Measurements from ENCODE around the gene PLEKHA7.

PLEKHA7 gene

DNA sequence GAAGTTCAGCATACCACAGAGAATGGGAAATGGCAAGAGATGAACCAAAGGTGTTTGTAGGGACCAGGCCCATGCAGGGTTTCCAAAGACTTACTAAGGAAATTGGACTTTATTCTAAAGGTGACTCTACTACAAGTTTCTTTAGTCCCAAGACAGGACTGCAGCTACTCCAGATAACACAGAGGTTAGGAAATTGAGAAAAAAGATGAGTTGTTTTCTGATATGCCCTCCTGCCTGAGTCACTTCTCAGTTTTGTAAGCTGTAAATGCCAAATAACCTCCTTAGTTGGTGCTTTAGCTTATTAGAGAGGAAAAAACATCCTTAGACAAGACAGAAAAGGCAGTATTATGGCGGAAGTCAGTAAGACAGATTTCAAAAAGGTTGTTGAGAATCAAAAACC, 179.8 kb downstream of the PLEKHA7 start:
- no peak for DNase-seq

DNA sequence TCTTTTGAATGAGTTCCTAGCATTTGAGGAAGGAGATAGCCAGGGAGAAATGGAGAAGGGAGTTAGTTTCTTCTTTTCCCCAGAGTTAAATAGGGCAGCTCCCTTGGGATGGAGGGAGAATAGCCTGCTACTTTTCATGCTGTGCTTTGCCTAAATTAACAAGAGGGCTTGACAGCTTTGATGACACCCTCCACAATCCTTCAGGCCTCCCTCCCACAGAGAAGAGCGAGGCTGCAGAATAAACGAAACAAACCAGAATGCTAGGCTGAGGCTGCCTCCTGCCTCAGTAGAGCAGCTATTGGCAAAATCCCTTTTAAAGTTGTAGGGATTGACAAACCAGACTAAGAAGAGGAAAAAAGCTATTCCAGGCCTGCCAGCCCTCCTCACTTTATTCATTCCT, 181.2 kb downstream of the PLEKHA7 start:
- DNase-seq: no peak

DNA sequence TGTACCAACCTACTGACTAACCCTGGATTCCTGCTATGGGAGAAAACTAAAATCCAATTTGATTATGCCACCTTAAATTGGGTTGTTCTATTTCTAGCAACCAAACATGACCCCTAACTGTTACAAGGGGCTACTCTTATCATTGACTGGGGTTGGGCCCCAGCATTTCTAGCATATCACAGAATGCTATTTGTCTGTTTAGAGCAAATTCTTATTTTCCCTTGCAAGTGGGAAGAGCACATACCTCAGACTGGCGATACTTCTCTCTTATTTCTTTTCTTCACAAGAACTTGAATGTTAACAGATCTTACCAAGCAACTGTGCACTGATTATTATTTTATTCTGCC, 182.0 kb downstream of the PLEKHA7 start:
- DNase-seq: no peak

DNA sequence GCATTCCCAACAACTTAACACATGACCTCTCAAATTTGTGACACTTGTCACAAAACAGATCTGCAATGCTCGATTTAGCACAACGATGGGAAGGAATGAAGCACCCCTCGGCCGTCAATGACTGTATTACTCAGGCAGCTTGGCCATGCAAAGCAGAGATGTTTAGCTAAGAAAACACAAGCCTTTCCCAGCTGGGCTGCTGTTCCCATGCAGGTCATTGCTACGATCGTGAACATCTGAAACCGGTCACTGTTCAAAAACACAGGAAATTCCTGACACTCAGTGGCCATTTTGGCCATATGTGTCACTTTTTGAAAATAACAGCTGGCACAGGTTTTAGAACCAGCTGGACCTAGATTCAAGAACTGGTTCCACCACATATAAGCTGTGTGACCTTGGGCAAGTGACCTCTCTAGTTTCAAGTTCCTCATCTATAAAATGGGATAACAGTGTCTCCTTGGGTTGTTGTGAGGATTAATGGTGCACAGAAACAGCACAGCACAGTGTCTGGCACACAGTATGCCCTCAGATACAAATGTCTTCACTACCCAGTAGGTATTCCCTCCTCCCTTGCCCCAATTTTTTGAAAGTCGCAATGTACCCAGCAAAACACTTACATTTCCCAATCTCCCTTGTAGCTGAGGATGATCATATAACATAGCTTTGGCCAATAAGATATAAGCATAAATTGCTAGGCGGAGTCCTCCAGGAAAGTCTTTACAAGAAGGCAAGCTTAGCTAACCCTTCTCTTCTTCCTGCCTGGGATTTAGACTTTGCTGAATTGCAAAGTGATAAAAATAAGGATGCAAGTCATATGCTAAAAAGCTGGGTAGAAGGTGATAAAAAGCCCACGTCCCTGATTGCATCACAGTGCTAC, 182.7 kb downstream of the PLEKHA7 start:
- no peak for DNase-seq

DNA sequence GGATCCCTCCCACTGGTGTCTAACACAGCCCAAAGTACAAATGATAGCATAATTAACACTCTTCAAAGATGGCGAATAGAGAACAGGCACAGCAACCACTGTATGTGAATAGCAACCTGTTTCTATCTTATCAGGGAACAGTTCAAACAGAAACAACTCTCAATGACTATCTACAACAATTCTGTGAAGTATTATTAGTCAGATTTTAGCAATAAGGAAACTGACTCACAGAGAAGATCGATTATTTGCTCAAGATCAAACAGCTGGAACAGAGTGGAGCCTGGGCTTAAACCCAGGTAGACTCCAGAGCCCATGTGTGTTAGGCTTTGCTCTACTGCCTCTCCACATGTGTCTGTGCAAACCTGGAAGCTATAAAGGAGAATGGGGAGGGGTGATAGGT, 187.1 kb downstream of the PLEKHA7 start:
- DNase-seq: no peak

DNA sequence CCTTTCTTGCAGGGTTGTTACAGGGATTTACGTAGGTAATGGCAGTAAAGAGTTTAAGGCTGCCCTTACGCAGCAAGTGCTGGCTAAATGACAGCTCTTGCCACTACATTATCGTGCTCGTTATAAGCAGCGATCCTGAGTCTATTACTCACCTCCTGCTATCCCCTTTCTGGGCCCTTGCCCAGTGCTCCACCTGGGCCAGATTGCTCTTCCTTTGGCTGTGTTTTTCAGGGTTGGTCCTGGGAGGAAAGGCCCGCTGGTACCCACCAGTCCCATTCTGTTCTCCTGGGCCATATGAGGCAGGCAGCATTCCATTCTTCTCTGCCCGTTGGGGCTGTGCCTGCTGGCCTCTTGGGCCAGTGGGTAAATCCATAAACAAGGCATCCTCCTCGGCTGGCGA, 188.2 kb downstream of the PLEKHA7 start:
- no peak for DNase-seq

DNA sequence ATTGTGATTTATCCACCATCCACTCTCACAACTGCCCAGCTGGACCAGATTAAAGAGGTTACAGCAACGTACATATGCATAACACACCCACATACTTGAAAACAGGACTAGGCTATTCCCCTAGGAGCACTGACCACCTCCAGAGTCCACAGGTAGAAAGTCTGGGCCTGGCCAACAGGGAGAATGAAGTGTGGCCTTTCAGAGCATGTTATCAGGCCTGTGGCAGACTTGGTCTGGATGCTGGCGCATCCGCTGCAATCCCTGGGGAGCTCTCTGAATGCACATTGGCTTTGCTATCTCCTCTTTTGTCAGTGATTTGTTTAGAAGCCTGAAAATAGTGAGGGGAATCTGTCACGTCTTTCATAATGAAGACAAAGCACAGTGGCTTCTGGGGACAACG, 189.1 kb downstream of the PLEKHA7 start:
- peak; percentile 78 for DNase-seq

DNA sequence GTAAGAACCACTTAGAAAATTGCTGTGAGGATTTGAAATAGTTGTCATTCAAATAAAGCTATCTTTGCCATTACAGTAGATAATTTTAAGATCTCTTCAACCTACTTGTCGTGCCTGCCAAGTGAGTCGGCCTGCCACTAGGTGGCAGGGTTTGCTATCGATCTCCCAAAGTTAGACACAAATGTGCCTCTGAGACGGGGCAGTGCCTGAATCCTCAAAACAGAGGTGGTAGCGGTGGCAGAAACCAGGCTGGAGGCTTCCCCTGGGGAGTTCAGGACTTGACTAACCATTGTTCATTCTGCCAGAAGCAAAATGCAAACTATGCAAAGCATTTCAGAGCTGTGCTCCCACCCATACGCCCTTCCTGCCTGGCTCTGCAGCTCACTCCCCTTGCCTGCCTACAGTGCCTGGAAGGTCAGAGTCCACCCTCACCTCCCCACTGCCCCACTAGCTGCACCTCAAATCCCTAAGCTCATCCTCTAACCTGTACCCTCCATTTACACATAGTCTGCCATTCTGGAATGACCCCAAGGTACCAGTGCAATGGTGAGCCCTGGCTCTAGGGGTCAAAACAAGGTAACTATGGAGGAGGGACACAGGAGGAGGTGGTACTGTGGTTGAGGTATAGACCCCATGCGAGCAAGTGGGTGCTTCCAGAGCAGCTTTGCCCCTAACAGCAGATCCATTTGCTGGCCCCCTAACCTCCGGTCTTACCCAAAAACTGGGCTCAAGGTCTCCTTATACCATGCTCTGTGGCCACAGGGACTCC, 193.7 kb downstream of the PLEKHA7 start:
- DNase-seq: peak; percentile 89

DNA sequence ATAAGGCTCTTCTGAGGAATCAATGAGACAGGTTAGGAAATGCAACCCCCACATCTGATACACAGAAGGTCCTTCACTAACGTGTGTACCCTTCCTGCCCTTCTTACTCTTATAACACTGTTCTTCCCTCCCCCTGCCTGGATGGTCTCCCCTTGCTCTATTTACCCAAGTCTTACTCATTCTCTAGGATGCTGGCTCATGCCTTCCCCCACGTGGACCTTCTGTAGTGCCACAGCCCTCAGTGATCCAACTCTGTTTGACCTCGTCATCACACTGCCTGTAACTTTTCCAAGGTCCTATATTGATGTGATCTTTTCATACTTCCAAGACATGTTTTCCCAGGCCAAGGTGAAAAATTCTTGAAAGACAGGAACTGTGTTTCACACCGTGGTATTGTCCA, 195.9 kb downstream of the PLEKHA7 start:
- no peak for DNase-seq

DNA sequence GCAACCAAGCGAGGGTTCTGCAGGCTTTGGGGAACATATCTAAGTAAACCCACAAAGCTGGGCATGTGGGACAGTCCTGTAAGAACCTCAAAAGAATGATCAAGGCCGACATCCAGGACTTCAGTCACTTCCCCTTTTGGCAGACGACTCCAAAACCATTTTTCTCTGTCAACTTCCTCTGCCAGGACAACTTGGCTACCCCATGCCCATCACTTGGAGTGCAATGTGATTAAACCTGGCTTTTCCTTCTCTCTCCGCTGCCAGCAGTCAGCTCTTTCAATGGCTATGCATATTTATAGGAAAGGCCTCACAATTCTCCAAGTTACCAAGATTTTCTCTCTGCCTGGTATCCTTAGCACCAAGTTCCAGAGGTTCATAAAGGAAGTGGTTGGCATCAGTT, 196.9 kb downstream of the PLEKHA7 start:
- DNase-seq: no peak

DNA sequence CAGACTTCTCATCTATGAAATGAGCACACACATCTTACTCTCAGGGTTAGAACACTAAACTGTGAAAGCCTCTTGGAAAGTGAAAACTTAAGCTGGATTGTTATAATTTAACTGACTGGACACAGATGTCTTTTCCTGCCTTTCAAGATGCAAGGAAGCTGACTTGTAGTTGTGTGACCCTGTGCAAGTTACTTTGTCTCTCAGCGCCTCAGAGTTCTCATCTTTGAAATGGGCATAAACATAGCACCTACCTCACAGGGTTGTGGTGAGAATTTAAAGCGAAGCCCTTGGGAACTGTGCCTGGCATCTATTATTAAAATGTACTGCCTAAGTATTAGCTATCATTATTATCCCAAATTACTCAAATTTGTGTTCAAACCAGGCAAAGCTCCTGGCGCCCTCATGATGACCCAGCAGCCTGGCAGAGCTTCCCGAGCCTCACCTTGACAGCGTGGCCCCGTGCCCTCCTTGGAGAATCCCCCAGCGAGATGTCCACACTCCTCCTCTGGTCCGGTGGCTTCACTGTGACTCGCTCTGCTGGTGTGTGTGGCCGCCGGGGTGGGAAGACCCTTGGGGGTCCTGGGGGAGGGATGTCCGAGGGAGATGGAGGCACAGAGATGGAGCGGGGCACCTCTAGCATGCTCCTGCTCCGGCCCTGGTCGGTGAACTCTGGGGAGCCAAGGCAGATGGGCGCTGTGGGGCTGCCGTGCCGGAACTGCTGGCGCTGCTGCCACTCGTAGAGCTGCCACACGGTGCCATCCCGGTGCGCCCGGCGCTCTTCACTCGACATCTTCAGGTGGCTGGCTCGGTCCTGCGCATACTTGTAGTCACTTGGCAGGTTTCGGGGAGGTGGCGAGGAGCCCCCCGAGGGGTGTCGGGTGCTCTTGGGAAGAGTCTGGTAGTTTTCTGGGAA, 197.6 kb downstream of the PLEKHA7 start:
- DNase-seq: no peak

DNA sequence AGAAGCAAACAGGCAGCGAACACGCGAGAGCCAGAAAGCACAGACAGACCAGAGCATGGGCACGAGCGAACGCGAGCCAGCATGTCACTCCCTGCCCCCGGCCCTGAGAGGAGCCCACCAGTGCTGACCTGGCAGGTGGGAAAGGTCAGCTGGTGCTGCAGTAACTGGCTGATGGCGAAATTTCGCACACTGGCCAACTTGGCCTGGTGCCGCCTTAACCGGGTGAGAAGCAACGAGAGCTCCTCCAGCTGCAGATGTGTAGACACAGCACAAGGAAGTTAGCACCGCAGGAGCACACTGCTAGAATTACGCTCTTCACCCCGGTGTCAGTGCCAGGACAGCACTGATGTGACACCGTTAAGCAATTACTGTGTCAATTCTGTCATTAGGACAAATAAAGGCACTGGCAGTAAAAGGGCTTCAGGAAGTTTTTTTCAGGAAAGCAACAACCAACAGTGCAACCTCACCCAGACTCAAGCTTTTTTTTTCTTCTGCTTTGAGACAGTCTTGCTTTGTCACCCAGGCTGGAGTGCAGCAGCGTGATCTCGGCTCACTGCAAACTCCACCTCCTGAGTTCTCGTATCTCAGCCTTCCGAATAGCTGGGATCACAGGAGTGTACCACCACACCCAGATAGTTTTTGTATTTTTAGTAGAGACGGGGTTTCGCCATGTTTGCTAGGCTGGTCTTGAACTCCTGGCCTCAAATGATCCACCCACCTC, 199.0 kb downstream of the PLEKHA7 start:
- DNase-seq: no peak

DNA sequence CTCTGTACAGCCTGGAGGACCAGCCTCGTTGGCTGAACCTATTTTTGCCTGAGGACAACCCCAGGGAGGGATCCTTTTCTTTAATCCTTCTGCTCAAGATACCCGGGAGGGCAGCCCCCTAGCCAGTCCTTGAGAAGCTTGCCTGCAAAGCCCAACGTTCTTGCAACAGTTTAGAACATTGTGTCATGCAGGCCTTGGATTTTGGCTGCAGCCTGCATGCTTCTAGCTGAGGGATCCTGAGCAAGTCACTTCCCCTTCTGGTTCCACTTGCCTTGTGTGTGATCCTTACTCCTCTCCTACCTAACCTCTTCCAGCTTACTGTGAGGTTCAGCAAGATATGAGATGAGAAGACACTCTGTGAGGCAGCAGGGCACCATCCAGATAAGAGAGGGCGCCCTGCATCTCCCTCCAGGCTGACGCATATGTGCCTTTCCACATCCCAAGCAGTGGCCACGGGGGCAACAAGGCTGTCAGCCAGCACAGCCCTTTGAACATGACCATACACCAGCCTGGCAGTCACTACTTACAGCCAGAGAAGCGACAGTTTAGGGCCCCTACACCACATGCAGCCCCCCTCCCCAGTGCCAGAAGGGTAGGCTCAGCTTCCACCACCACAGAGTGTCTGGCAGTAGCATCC, 199.7 kb downstream of the PLEKHA7 start:
- DNase-seq: no peak

DNA sequence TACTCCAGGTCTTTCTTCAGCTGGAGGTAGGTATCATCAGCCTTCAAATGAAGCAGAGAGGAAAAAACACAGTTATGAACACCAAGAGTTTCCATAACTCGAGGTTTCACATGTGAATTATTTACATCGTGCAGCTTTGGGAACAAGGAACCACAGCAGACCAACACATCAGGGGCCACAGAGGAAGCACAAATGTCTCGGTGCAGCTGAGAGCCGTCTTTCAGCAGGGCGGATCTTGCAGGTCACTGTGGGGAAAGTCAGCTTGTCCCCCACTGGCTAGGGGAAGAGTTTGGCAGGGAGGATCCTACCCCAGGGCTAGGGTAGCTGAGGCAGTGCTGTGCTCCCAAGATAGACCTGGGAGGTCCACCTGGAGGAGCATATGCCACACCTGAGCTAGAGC, 201.1 kb downstream of the PLEKHA7 start:
- DNase-seq: no peak

DNA sequence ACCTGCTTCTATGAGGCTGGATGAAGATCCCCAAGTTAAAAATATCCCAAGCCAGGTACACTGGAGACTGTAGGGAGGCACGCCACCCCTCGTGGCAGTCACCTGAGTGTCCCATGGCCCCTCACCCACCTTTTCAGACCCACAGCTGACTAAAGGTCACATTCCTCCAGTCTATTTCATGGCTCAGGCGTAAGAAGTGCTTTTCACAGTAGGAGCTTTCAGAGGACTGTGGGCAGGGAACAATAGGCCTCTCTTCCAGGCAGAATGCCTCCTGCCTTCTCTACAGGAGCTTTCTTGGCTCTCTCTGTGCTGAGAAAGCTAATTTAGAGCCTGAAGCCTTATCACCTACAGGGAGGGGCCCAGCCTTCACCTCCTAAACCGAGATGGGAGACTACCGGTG, 201.9 kb downstream of the PLEKHA7 start:
- DNase-seq: no peak

DNA sequence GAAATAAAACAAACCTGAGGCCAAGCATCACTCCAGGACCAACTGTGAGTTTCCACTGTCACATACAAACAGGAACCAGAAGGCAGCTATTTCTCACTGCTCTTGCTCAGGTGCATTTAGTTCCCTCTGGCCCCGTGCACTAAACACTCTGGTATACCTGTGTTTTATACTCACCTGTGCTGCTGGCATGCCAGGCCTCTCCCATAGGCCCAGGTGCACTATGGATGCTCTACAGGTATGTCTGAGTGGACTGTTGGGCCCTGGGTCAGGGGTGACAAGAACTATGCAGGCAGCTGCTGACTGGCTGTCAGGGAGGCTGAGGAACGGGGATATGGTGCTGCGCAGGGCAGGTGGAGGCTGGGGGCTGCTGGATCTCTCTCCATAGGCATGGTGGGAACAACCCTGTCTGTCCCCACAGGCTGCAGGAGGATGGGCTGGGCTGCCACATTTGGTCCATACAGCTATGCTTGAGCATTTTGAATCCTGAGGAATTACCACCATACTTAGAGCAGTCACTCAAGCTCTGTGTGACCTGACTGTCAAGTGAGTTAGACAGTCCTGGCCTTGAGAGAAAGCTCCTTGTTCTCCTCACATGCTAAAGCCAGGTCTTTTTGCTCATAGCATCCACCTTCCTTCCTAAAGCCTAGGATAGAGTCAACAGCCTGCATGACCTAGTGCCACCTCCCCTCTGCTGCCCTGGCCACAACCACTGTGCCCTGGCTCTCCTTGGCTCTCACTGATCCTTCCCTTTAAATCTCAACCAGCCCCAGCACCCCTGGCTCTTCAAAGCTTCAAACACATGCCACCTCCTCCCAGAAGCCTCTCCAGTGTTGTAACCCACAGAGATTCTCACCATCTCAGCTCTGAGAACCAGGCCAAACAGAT, 202.8 kb downstream of the PLEKHA7 start:
- no peak for DNase-seq

DNA sequence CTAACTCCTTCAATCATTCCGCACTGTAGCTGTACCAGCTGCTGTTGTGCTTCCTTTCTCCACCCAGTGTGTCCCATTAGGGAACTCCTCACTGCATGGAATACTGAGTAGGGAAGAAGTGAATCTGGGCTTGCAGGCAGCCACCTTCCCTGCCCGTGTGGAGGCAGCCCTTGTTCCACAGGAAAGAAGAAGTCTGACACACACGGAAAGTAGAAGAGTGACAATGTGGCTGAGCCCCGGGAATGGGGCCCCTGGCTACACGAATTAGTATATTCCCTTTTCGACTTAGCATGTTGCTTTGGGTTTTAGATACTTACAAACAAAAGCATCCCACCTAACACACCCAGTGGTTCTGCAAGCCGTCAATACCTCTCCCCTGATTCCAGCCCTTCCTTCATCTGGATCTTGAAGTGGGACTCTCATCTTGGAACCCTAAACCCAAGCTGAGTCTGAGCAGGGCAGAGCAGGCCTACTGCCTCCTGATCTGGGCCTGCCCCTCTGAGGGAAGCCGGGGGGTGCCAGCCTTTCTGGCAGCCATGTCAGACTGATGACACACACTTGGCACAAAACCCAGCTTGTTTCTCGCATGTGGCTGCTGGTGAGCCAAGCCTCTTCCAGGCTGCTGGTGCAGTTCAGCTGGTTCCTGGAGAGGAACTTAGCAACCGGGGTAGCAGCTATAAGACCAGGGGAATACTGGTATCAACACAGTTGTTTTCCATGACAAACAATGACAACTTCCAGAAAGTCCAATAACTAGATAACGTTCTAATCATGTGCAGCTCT, 204.1 kb downstream of the PLEKHA7 start:
- DNase-seq: no peak

DNA sequence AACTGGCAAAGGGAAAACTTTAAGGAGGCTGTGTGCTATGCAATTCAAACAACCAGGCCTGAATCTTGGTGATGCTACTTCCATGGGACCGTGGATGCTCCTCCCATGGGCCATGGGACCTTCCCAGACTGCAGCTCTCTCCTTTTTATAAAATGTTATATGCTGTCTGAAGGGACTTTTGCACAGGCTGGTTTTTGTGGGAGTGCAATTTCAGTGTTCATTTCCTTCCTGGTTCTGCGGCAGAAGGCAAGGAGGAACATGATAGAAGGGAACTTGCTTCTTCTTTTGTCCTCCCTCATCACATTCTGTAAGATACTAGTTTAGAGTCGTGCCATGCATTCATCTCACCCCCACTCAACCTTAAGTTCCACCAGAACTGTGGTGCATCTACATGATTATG, 206.9 kb downstream of the PLEKHA7 start:
- no peak for DNase-seq

DNA sequence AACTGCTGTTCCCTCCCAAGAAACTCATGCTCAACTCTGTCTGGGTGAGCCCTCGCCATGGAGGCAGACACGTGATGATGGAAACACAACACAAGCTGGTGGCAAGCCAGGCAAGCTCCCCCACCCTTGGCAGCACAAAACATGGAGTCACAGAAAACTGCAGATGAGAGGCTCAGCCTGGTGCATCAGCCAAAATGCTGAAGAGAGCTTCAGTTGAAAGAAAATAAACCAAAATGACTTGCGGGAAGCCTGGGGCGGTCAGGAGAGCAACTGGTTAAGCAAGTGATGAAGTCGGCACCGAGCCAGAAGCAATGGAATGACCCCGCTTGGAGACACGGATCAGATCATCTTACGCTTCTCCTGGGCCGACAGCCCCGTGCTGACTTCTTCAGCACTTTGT, 207.4 kb downstream of the PLEKHA7 start:
- peak; percentile 60 for DNase-seq

DNA sequence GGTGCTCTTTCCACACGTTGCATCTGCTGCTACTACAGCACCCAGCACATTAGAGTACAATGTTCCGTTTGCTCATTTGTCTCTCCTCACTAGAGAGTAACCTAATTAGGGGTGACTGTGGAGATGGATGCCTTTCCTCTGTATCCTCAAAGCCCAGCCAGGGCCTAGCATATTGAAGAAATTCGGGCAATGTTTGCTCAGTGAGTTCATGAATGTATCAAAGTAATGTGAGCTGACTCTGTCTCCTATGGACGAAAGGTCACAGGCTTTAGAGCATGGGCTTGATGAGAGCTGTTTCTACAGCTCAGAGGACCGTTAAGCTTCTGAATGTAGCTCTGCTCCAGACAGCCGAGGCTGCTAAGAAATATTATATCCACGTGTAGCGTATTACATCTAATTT, 208.3 kb downstream of the PLEKHA7 start:
- DNase-seq: peak; percentile 77

Measured in eye (tissue), 1 donor.